HG03432 (cell line): ENCODE measurements around the gene TIMM13.
"Not testable (repeated sequence)": the region's sequence is repeated elsewhere in the genome, so short reads cannot be mapped to it uniquely, and the experiment has no call there.

Source experiments
- ATAC-seq: cut with Tn5 transposase; IDR thresholded peaks from one replicate; pipeline ENCODE4 v1.9.1; 2021; ENCODE audit warnings: mild to moderate bottlenecking, moderate library complexity; ENCODE audit not compliant: unreplicated experiment

Gene TIMM13

GRCh38 chr19:2432131-2432848, 4.9 kb upstream of the TIMM13 start:
- ATAC-seq = no peak

- ATAC-seq = no peak
Measured at GRCh38 chr19:2431318-2432055, 4.1 kb upstream of the TIMM13 start.

- no peak for ATAC-seq
Measured at GRCh38 chr19:2429917-2430535, 2.6 kb upstream of the TIMM13 start.

GRCh38 chr19:2428756-2429711, 1.6 kb upstream of the TIMM13 start:
- no peak for ATAC-seq

- no peak for ATAC-seq
Measured at GRCh38 chr19:2428321-2428690, 920 bp upstream of the TIMM13 start.

- peak; percentile 13 for ATAC-seq
Measured at GRCh38 chr19:2426611-2427428, 566 bp downstream of the TIMM13 start.

GRCh38 chr19:2425622-2426581, 1.5 kb downstream of the TIMM13 start:
- ATAC-seq = no peak

- no peak for ATAC-seq
Measured at GRCh38 chr19:2424686-2425621, 2.4 kb downstream of the TIMM13 start.

- ATAC-seq = no peak
Measured at GRCh38 chr19:2423915-2424685, 3.3 kb downstream of the TIMM13 start.

GRCh38 chr19:2423071-2423914, 4.1 kb downstream of the TIMM13 start:
- no peak for ATAC-seq

- ATAC-seq = no peak
Measured at GRCh38 chr19:2421581-2422306, 5.6 kb downstream of the TIMM13 start.

- ATAC-seq = no peak
Measured at GRCh38 chr19:2420490-2420889, 6.9 kb downstream of the TIMM13 start.

GRCh38 chr19:2419754-2420153, 7.6 kb downstream of the TIMM13 start:
- no peak for ATAC-seq

- ATAC-seq = no peak
Measured at GRCh38 chr19:2417881-2418406, 9.4 kb downstream of the TIMM13 start.

GRCh38 chr19:2417436-2417835, 9.9 kb downstream of the TIMM13 start:
- ATAC-seq = not testable (repeated sequence)
